Testis (tissue), 2 donors: ENCODE results near the gene TEX12.

Source experiments
- POLR2A ChIP-seq: fragments of 450-650 bp; IDR thresholded peaks from one replicate; pipeline ENCODE4 v1.6.1; 2017; ENCODE audit warnings: antibody characterized with exemption, mild to moderate bottlenecking, moderate library complexity
- TF ChIP-seq, protein P1 (sequence below), 3 experiments: fragments of 450-650 bp in 2 of 3; fragments of 200-600 bp in 1 of 3; sonication (generic) in 1 of 3; IDR thresholded peaks; one replicate each; pipeline ENCODE4 v1.5.1; 2016 to 2019; ENCODE audit warnings: antibody characterized with exemption in 3 of 3, mild to moderate bottlenecking in 2 of 3, moderate library complexity in 1 of 3

DNA sequence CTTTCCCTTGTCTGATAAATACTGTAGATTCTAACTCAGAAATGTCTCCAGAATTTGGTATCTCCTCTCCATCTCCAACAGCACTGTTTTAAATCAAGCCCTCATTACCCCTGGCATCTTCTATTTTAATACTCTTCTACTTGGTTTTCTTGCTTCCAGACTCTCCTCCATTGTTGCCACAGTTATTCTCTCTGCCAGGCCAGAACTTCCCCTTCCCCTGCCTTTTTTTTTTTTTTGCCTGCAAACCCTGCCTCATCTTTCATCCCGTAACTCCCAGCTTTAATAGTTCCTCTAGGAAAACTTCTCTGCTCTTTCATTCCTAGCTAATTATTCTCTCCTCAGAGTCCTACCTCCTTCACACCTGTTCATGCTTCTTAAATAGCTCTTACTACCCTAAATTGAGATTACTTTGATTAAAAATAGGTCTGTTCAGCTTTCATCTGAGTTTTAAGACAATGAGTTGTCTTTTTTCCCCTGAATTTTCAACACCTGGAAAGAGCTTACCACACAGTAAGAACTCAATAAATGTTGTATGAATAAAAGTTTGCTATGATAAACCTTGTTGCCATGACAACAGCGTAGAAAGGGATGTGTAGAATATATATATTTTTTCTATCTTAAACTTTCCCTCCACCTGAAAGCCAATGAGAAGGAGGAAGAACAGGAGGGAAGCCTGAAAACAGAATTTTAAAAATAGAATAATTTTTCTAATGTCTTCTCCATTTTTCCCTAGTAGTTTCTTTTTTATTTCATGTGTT lies 6.9 kb upstream of the TEX12 start:
- TF ChIP-seq, protein P1, sequence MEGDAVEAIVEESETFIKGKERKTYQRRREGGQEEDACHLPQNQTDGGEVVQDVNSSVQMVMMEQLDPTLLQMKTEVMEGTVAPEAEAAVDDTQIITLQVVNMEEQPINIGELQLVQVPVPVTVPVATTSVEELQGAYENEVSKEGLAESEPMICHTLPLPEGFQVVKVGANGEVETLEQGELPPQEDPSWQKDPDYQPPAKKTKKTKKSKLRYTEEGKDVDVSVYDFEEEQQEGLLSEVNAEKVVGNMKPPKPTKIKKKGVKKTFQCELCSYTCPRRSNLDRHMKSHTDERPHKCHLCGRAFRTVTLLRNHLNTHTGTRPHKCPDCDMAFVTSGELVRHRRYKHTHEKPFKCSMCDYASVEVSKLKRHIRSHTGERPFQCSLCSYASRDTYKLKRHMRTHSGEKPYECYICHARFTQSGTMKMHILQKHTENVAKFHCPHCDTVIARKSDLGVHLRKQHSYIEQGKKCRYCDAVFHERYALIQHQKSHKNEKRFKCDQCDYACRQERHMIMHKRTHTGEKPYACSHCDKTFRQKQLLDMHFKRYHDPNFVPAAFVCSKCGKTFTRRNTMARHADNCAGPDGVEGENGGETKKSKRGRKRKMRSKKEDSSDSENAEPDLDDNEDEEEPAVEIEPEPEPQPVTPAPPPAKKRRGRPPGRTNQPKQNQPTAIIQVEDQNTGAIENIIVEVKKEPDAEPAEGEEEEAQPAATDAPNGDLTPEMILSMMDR (IDR thresholded peaks at IDR 0.05) = no peak
- TF ChIP-seq POLR2A = no peak
